Cardiac fibroblast (primary cell): ENCODE data around the gene PTCD1.
"Not testable (repeated sequence)": the region's sequence is repeated elsewhere in the genome, so short reads cannot be mapped to it uniquely, and the experiment has no call there.

Source experiments
- DNase-seq, 2 donors: peaks; one replicate each; pipeline versions ENCODE4 v3.0.0 to v3.0.0-alpha.2; 2010; ENCODE audit warnings: low read depth in 2 of 2
- H3K4me3 ChIP-seq, 2 donors: replicated peaks in 1 of 2; 1 replicate in 1 of 2; 2 replicates in 1 of 2; pipeline ENCODE4 v1.5.1; 2011; ENCODE audit warnings: low read depth in 2 of 2, low read length in 2 of 2, mild to moderate bottlenecking in 2 of 2, moderate library complexity in 1 of 2
- TF ChIP-seq, protein P1 (sequence below): IDR thresholded peaks from one replicate; pipeline ENCODE4 v1.5.1; 2011; ENCODE audit warnings: low read depth, mild to moderate bottlenecking, low read length, inconsistent platforms

The PTCD1 gene

DNA sequence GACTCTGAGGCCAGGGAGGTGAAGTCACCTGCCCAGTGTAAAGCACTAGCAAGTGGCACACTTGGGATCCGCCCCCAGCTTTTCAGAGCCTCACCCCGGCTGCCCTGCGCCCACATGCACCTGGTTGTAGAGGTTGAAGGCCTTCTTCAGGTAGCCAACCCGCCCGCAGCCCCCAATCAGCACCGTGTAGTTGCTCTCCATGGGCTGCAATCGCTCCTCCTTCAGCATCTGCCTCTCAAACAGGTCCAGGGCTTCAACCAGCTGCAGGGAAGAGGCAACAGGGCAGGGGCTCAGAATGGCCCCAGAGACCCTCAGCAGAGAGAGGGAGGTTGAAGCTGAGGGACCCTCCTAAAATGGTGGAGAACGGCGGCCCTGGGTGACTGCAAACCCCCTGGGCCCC, 5.4 kb downstream of the PTCD1 start:
- TF ChIP-seq, protein P1, sequence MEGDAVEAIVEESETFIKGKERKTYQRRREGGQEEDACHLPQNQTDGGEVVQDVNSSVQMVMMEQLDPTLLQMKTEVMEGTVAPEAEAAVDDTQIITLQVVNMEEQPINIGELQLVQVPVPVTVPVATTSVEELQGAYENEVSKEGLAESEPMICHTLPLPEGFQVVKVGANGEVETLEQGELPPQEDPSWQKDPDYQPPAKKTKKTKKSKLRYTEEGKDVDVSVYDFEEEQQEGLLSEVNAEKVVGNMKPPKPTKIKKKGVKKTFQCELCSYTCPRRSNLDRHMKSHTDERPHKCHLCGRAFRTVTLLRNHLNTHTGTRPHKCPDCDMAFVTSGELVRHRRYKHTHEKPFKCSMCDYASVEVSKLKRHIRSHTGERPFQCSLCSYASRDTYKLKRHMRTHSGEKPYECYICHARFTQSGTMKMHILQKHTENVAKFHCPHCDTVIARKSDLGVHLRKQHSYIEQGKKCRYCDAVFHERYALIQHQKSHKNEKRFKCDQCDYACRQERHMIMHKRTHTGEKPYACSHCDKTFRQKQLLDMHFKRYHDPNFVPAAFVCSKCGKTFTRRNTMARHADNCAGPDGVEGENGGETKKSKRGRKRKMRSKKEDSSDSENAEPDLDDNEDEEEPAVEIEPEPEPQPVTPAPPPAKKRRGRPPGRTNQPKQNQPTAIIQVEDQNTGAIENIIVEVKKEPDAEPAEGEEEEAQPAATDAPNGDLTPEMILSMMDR: no peak
- no peak overlapping the region for H3K4me3 ChIP-seq
- no peak for DNase-seq

DNA sequence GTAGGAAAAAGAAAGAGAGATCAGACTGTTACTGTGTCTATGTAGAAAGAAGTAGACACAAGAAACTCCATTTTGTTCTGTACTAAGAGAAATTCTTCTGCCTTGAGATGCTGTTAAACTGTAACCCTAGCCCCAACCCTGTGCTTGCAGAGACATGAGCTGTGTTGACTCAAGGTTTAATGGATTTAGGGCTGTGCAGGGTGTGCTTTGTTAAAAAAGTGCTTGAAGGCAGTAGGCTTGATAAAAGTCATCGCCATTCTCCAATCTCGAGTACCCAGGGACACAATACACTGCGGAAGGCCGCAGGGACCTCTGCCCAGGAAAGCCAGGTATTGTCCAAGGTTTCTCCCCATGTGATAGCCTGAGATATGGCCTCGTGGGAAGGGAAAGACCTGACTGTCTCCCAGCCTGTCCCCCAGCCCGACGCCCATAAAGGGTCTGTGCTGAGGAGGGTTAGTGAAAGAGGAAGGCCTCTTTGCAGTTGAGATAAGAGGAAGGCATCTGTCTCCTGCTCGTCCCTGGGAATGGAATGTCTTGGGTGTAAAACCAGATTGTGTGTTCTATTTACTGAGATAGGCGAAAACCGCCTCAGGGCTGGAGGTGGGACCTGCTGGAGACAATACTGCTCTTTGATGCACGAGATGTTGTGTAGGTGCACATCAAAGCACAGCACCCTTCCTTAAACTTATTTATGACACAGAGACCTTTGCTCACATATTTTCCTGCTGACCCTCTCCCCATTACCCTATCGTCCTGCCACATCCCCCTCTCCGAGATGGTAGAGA, 6.7 kb downstream of the PTCD1 start:
- H3K4me3 ChIP-seq, DNase-seq: not testable (repeated sequence)

DNA sequence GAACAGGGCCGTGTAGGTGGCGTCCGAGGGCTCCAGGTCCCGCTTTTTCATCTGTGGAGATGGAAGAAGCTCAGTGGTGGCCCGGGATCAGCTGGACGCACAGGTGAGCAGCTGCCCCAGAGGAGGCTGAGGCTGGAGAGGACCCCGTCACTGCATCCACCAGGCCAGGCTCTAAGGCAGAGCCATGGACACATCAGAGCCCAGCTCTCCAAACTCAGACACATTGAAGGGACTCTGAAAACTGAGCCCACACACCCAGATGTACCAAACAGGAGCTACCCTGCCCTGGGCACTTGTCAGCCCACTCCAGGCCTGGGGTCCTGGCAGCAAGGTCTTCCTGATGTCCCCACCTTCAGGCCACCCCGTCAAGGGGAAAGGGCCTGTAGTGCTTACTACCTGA, 8.8 kb downstream of the PTCD1 start:
- DNase-seq: no peak
- TF ChIP-seq, protein P1: no peak

DNA sequence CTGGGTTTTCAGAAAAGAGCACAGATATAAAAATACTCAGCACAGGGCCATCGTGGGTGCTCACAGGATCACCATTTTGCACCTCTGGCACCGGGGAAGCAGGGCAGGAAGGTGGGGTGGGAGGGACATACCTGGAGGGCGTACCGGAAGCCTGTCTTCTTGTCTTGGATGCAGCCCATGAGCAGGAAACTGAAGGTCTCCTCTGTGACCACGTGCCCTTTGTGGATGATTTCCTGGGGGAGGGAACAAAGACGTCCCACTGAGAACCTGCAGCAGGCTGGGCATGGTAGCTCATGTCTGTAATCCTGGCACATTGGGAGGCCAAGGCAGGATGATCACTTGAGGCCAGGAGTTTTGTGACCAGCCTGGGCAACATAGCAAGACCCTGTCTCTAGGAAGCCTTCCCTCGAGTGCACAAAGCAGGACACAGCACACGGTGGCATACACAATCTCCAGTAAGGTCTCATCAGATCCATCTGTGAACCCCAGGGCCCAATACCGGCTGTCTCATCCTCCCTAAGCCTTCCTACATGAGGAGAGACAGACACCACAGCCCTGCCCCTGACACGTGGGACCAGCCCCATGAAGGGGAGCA, 9.5 kb downstream of the PTCD1 start:
- H3K4me3 ChIP-seq: no peak overlapping the region
- TF ChIP-seq, protein P1: no peak
- no peak for DNase-seq

More for the DNA sequence above, 8.8 kb downstream of the PTCD1 start:
- no peak overlapping the region for H3K4me3 ChIP-seq

DNA sequence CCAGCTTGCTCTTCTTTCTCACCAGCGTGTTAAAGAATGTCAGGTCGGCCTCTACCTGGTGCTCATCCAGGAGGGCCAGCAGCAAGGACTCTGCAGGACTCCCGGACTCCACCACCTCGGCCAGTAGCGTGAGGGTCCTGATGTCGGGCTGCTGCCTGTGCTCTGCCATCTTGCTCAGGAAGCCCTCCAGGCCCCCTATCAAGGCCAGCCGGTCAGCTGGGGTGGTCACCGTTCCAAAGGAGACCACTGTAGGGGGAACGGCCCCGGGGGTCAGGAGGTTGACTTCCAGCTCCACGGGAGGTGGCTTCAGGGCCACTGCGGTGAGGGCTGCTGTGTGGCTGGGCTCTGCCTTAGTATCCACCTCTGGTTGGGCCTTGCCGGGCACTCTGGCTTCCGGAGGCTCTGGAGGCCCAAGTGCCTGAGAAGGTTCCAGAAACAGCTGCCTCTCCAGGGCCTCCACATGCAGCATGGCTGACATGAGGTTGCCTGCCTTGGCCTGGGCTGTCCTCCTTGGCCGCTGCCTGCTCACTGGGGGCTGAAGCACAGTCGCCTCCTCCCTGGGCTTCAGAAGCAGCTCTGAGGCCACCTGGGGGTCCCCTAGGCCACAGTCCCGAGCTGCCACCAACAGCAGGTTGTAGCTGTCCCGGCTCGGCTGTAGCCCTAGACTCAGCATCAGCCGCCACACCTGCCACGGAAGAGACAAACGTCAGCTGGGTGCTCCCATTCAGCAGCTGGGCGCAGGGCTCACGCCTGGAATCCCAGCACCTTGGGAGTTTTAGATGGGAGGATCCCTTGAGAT, 13.5 kb downstream of the PTCD1 start:
- TF ChIP-seq, protein P1: no peak
- DNase-seq: no peak
- no peak overlapping the region for H3K4me3 ChIP-seq

DNA sequence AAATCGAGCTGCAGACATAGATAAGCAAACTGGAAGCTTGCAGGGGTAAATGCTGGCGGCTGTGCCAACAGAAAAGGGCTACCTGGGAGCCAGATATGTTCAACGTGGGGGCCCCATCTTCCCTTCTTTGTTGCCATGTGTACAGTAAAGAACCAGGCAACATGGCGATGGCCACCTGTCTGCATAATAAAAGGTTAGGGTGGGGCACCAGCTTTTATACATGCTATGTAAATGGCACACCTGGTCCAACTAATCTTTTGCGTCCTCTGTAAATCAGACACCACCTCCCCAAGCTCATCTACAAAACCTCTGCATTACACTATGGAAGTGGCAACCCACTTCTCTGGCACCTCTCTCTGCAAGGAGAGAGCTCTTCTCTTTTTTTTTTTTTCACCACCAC, 16.0 kb downstream of the PTCD1 start:
- no peak for DNase-seq
- TF ChIP-seq, protein P1: no peak
- no peak overlapping the region for H3K4me3 ChIP-seq

DNA sequence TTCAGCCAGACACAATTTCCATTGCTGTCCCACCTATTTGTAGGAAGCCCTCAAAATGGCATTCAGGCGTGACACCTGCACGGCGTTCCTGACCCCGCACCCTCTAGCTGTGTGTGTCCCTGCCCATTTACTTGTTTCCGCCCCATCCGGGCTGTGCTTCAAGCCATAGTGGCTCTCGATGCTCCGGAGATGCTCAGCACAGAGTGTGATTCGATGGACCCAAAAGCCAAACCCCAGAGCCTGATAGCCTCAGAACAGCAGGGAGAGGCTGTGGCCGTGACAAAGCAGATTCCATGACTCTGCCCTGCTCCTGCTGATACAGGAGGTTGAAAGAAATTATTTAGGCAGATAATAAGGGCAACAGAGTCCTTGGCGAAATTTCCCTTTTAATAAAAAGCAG, 16.4 kb downstream of the PTCD1 start:
- TF ChIP-seq, protein P1: no peak
- no peak overlapping the region for H3K4me3 ChIP-seq
- no peak for DNase-seq
